ENCODE measurements around the gene SNF8. TPM values are rescaled to one million over a fixed set of nuclear protein-coding genes. Genes with fewer than 3 reads are reported as not detected.

SNF8 gene
- total and polyA plus RNA-seq, 2 of the 4 experiments (the other 2 are of a cell fraction), result 171 to 181 TPM

- Histone ChIP-seq H3K4me2 (ENCODE audit: low read depth, low read length) (peak overlapping the region; percentile 45), H3K23ac (ENCODE audit: low read depth, low read length) (peak overlapping the region; percentile 73; the same call in 1 of the 2 replicates), H3K27ac (ENCODE audit: insufficient read depth, low read length) (peak overlapping the region; percentile 69; the same call in 1 of the 2 replicates), H4K20me1 (ENCODE audit: insufficient read depth, low read length) (peaks cover 73% of the 10 kb centered on the region), H2BK15ac (ENCODE audit: low read depth, low read length) (peak overlapping the region; percentile 34; the same call in 1 of the 3 replicates), H2AK5ac (ENCODE audit: low read depth, low read length) (peak overlapping the region; percentile 63; the same call in 1 of the 2 replicates), H3K14ac (replicated peaks; ENCODE audit: low read depth, low read length) (no peak overlapping the region), H2AK9ac (replicated peaks; ENCODE audit: low read depth, low read length, poor library complexity) (peak overlapping the region; percentile 75), H3K79me1 (ENCODE audit: low read depth in 1 of 2, low read length in 2 of 2) (peaks cover 20 to 84% of the 10 kb centered on the region in 2 experiments), H3K9me3 (ENCODE audit: control insufficient read depth, insufficient read depth, low read length) (no peaks in the 10 kb centered on the region), H3K18ac (ENCODE audit: low read depth, low read length) (no peak overlapping the region), H4K5ac (ENCODE audit: low read depth, low read length) (no peak overlapping the region; the same call in 1 of the 2 replicates), H2BK20ac (ENCODE audit: low read depth, low read length) (peak overlapping the region; percentile 69), H4K91ac (ENCODE audit: insufficient read depth, low read depth, low read length) (peak overlapping the region; percentile 50; the same call in 1 of the 2 replicates), H2AFZ (replicated peaks; ENCODE audit: low read length, poor library complexity) (no peak overlapping the region), H3K4me1 (ENCODE audit: control insufficient read depth, insufficient read depth, low read length) (peaks cover 11% of the 10 kb centered on the region), H4K8ac (ENCODE audit: low read depth in 2 of 2, low read length in 2 of 2) (peak overlapping the region in 1 of 2 experiments; percentile 75; a peak in 2 of 4 replicates), H2BK5ac (ENCODE audit: low read depth, low read length, poor library complexity, severe bottlenecking) (peak overlapping the region; percentile 77), H3K9me1 (ENCODE audit: insufficient read depth, low read length) (peaks cover 12% of the 10 kb centered on the region), H3K9ac (ENCODE audit: low read depth, low read length) (no peak overlapping the region), H3K36me3 (ENCODE audit: control insufficient read depth, insufficient read depth, low read length) (peaks cover 58% of the 10 kb centered on the region), H3K56ac (ENCODE audit: extremely low read depth, insufficient read depth, low read length) (no peak overlapping the region), H2BK120ac (ENCODE audit: low read depth, low read length) (peak overlapping the region; percentile 77), H3K27me3 (ENCODE audit: control insufficient read depth, insufficient read depth, low read length) (no peaks in the 10 kb centered on the region), H3K4me3 (ENCODE audit: insufficient read depth, low read depth, low read length) (no peak overlapping the region), H3K4ac (ENCODE audit: low read depth, low read length) (peak overlapping the region; percentile 80)
- in situ Hi-C loops (cut with MboI; ENCODE audit: low sequenced_read_pairs), result no loop called here
- peak; percentile 93 for DNase-seq
- TF ChIP-seq CHD1 (IDR thresholded peaks at IDR 0.05; ENCODE audit: low read depth, low read length) (no peak), BHLHE40 (IDR thresholded peaks at IDR 0.05; ENCODE audit: low read depth, low read length) (no peak), NFE2L2 (IDR thresholded peaks at IDR 0.05; ENCODE audit: low read depth, low read length) (no peak), SMC3 (IDR thresholded peaks at IDR 0.05; ENCODE audit: low read depth, low read length) (0 out of 2 replicates have a peak, but pooled peaks have one; percentile 24), FOS (IDR thresholded peaks at IDR 0.05; ENCODE audit: low read depth, low read length) (peak; percentile 77; the same call in 1 of the 2 replicates), RAD21 (IDR thresholded peaks at IDR 0.05; ENCODE audit: low read length) (peak; percentile 8; the same call in 1 of the 2 replicates), CEBPB (IDR thresholded peaks at IDR 0.05; ENCODE audit: low read depth, low read length) (peak; percentile 96), CTCF (conservative IDR thresholded peaks at IDR 0.05; ENCODE audit: low read depth, low read length) (no peak), MXI1 (IDR thresholded peaks at IDR 0.05; ENCODE audit: borderline replicate concordance, low read depth, low read length) (0 out of 2 replicates have a peak, but pooled peaks have one; percentile 29), RFX5 (IDR thresholded peaks at IDR 0.05; ENCODE audit: low read depth, low read length) (no peak), MAZ (IDR thresholded peaks at IDR 0.05; ENCODE audit: borderline replicate concordance, low read depth, low read length) (peak; percentile 48; the same call in 1 of the 2 replicates)
- CTCF ChIA-PET, result no interaction called here
- no CpG with 5 or more reads among the region's 5 CpGs for WGBS, 2 experiments (ENCODE audit: extremely low coverage in 2 of 2, insufficient read length in 1 of 2)
- POLR2A ChIA-PET (ENCODE audit: unreplicated experiment), result no interaction called here
- intact Hi-C loops (cut with micrococcal nuclease), result no loop called here
- BruUV-seq (replicated peaks), result no TSS peak
- dilution Hi-C loops (cut with HindIII; ENCODE audit: low sequenced_read_pairs, unreplicated experiment), result loop anchor here (25.0 kb wide), 1 partner anchor 122 kb away; no protein-coding TSS in a partner anchor
- peak; percentile 94 for ATAC-seq (ENCODE audit: low read depth)
These were observed 29.0 kb downstream of the SNF8 start for GRCh38 chr17:48915459-48916282.
